ENCODE measurements around the gene KRT7. TPM values are rescaled to one million over a fixed set of nuclear protein-coding genes. Genes with fewer than 3 reads are reported as not detected.

Gene KRT7
- total and polyA plus RNA-seq, 9 of the 15 experiments (the other 6 are each of a cell fraction or from before 2014, with no cell fraction given): 1.4 TPM; not detected in 8

DNA sequence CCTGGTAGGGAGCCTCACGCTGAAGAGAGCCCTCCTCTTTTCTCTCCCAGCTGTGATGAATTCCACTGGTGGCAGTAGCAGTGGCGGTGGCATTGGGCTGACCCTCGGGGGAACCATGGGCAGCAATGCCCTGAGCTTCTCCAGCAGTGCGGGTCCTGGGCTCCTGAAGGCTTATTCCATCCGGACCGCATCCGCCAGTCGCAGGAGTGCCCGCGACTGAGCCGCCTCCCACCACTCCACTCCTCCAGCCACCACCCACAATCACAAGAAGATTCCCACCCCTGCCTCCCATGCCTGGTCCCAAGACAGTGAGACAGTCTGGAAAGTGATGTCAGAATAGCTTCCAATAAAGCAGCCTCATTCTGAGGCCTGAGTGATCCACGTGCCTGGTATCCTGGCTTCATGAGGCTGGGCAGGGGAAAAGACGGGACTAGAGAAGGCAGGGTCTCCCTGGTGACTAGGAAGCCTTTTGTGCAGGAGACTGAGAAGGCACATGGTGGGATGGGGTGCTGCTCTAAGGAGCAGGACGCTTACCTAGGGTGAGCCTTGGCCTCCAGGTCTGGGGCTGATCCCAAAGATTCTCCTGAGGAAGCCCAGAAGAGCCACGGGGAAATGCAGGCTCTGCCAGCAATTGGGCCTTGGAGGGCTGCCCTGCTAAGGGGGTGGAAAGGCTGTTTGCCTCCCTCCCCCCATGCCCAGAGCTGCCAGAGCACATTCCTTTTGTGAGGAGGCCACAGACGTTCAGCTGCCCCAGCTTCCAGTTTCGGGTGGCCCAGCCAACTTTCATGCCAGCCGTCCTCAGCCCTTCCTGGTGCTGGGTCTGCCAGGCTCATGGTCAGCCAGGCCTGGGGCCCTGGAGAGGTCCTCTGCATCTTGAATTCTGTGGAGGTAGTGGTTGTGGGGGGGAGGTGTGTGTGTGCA, 15.8 kb downstream of the KRT7 start:
- intact Hi-C loops (cut with micrococcal nuclease) (no loop called here), in situ Hi-C loops (cut with MboI) (no loop called here)
- no peak for TF ChIP-seq GATAD2B (IDR thresholded peaks at IDR 0.05; ENCODE audit: borderline replicate concordance)
- no peak for TF ChIP-seq NCOA1 (IDR thresholded peaks at IDR 0.05; ENCODE audit: low read depth)
- Histone ChIP-seq H3K36me3 (ENCODE audit: control insufficient read depth, insufficient read depth, low read length) (no peaks in the 10 kb centered on the region), H3K4me2 (ENCODE audit: insufficient read depth, low read length) (no peak overlapping the region), H3K4me3 (no peak overlapping the region), H3K9me1 (ENCODE audit: control insufficient read depth, insufficient read depth, low read length) (no peaks in the 10 kb centered on the region), H3K4me1 (replicated peaks in 1 of 2; ENCODE audit: control insufficient read depth in 2 of 2, insufficient read depth in 2 of 2, low read length in 2 of 2) (no peaks in the 10 kb centered on the region), H3K79me2 (ENCODE audit: control insufficient read depth, insufficient read depth, low read length) (no peaks in the 10 kb centered on the region), H3K27me3 (ENCODE audit: control insufficient read depth in 2 of 2, insufficient read depth in 2 of 2, low read length in 2 of 2) (peaks cover 19 to 67% of the 10 kb centered on the region in 2 experiments), H2AFZ (ENCODE audit: low read depth, low read length) (no peak overlapping the region), H4K20me1 (replicated peaks; ENCODE audit: control insufficient read depth, insufficient read depth, low read length) (0 out of 2 replicates have a peak, but pooled peaks cover 9% of the 10 kb centered on the region), H3K9ac (ENCODE audit: insufficient read depth in 1 of 2, low read depth in 2 of 2, low read length in 2 of 2) (no peak overlapping the region), H3K27ac (ENCODE audit: extremely low read depth, low read depth, low read length) (no peak overlapping the region), H3K9me3 (replicated peaks; ENCODE audit: control insufficient read depth, insufficient read depth, low read depth, low read length) (no peaks in the 10 kb centered on the region)
- no peak for ATAC-seq
- ChIA-PET CTCF (ENCODE audit: low intra/inter-chr PET ratio) (no interaction called here), POLR2A (no interaction called here)
- WGBS (ENCODE audit: insufficient coverage, low coverage, missing lambda C conversion rate): 0% methylated on average over 16 of the region's 18 CpGs
- no TSS peak for BruUV-seq (replicated peaks)
- no peak for FAIRE-seq
- DNase-seq (ENCODE audit: extremely low read depth in 1 of 4, low spot score in 3 of 4): no peak

DNA sequence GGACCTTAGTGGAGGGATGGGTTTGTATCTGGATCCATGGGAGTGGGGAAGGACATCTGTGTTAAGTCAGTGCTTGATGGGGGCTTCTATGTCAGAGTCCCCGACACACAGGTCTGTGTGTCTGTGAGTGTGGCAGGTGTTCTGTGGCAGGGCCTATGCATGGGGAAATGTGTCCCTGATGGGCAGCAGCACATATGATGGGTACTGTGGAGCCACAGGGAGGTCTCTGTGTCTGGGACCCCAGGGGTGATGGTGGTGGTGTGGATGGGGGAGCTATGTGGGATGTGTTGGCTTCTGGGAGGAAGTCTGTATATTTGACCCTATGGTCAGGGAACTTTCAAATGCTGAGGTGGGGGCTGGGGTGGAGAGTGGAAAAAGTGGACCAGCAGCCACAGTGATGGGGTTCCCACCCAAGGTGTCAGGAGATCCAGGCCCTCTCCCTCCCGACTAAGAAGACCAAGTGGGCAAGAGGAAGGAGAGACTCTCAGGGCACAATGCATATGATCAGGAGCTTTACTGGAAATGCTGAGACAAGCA, 16.5 kb downstream of the KRT7 start:
- H3K27me3 ChIP-seq (ENCODE audit: control insufficient read depth in 2 of 2, insufficient read depth in 2 of 2, low read length in 2 of 2): peaks cover 19 to 67% of the 10 kb centered on the region in 2 experiments
- H3K79me2 ChIP-seq (ENCODE audit: control insufficient read depth, insufficient read depth, low read length): no peaks in the 10 kb centered on the region
- no peak overlapping the region for H3K9ac ChIP-seq (ENCODE audit: insufficient read depth in 1 of 2, low read depth in 2 of 2, low read length in 2 of 2)
- 10% methylated on average over 2 of the region's 2 CpGs for WGBS (ENCODE audit: insufficient coverage, low coverage, missing lambda C conversion rate)
- no peak for DNase-seq (ENCODE audit: extremely low read depth in 1 of 4, low spot score in 3 of 4)
- CTCF ChIA-PET (ENCODE audit: low intra/inter-chr PET ratio): no interaction called here
- no TSS peak for BruUV-seq (replicated peaks)
- no peaks in the 10 kb centered on the region for H3K4me1 ChIP-seq (replicated peaks in 1 of 2; ENCODE audit: control insufficient read depth in 2 of 2, insufficient read depth in 2 of 2, low read length in 2 of 2)
- intact Hi-C loops (cut with micrococcal nuclease): no loop called here
- H2AFZ ChIP-seq (ENCODE audit: low read depth, low read length): no peak overlapping the region
- no peak overlapping the region for H3K4me3 ChIP-seq
- POLR2A ChIA-PET: no interaction called here
- H3K9me3 ChIP-seq (replicated peaks; ENCODE audit: control insufficient read depth, insufficient read depth, low read depth, low read length): no peaks in the 10 kb centered on the region
- no peaks in the 10 kb centered on the region for H3K36me3 ChIP-seq (ENCODE audit: control insufficient read depth, insufficient read depth, low read length)
- H3K4me2 ChIP-seq (ENCODE audit: insufficient read depth, low read length): no peak overlapping the region
- no peaks in the 10 kb centered on the region for H3K9me1 ChIP-seq (ENCODE audit: control insufficient read depth, insufficient read depth, low read length)
- 0 out of 2 replicates have a peak, but pooled peaks cover 11% of the 10 kb centered on the region for H4K20me1 ChIP-seq (replicated peaks; ENCODE audit: control insufficient read depth, insufficient read depth, low read length)
- ATAC-seq: no peak
- FAIRE-seq: no peak
- in situ Hi-C loops (cut with MboI): no loop called here
- H3K27ac ChIP-seq (ENCODE audit: extremely low read depth, low read depth, low read length): no peak overlapping the region
- no peak for TF ChIP-seq ZFP1 (CRISPR knock-in tag; IDR thresholded peaks at IDR 0.05)
- no peak for TF ChIP-seq EWSR1 (IDR thresholded peaks at IDR 0.05; ENCODE audit: borderline replicate concordance, low read depth, partially characterized antibody)
- TF ChIP-seq IRF2 (CRISPR knock-in tag; IDR thresholded peaks at IDR 0.05): no peak
- no peak for TF ChIP-seq MYBL2 (IDR thresholded peaks at IDR 0.05; ENCODE audit: low read depth)
- TF ChIP-seq MYBL2 (CRISPR knock-in tag; IDR thresholded peaks at IDR 0.05; ENCODE audit: borderline replicate concordance): no peak
- TF ChIP-seq, protein P1, sequence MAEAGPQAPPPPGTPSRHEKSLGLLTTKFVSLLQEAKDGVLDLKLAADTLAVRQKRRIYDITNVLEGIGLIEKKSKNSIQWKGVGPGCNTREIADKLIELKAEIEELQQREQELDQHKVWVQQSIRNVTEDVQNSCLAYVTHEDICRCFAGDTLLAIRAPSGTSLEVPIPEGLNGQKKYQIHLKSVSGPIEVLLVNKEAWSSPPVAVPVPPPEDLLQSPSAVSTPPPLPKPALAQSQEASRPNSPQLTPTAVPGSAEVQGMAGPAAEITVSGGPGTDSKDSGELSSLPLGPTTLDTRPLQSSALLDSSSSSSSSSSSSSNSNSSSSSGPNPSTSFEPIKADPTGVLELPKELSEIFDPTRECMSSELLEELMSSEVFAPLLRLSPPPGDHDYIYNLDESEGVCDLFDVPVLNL (CRISPR knock-in tag; IDR thresholded peaks at IDR 0.05; ENCODE audit: low read depth): no peak
- TF ChIP-seq RAD51 (IDR thresholded peaks at IDR 0.05; ENCODE audit: borderline replicate concordance, low read depth): no peak
- no peak for TF ChIP-seq ESRRA (IDR thresholded peaks at IDR 0.05; ENCODE audit: borderline replicate concordance, low read depth)
- TF ChIP-seq EHMT2 (IDR thresholded peaks at IDR 0.05): no peak
- TF ChIP-seq, protein P2, sequence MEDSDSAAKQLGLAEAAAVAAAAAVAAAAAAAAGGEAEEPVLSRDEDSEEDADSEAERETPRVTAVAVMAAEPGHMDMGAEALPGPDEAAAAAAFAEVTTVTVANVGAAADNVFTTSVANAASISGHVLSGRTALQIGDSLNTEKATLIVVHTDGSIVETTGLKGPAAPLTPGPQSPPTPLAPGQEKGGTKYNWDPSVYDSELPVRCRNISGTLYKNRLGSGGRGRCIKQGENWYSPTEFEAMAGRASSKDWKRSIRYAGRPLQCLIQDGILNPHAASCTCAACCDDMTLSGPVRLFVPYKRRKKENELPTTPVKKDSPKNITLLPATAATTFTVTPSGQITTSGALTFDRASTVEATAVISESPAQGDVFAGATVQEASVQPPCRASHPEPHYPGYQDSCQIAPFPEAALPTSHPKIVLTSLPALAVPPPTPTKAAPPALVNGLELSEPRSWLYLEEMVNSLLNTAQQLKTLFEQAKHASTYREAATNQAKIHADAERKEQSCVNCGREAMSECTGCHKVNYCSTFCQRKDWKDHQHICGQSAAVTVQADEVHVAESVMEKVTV (CRISPR knock-in tag; IDR thresholded peaks at IDR 0.05): no peak

All from K562 (cell line).